ENCODE measurements around the gene SPATC1L. TPM values are rescaled to one million over a fixed set of nuclear protein-coding genes. Genes with fewer than 3 reads are reported as not detected.

Gene SPATC1L
- total RNA-seq, 2 donors from 2014 or later = 4.4 to 9.6 TPM

- no peak overlapping the region for H3K4me3 ChIP-seq
- no peaks in the 10 kb centered on the region for H3K9me3 ChIP-seq
- no peak overlapping the region for H3K27ac ChIP-seq
- 33 to 59% methylated on average over 1 to 22 of the region's 22 CpGs for WGBS, 2 donors
- intact Hi-C loops (cut with DNase I) = no loop called here
- H3K27me3 ChIP-seq = no peaks in the 10 kb centered on the region
- no peak for ATAC-seq
- H3K36me3 ChIP-seq (replicated peaks in 1 of 2; ENCODE audit: insufficient read depth in 1 of 2, low read depth in 2 of 2) = no peaks in the 10 kb centered on the region
- TF ChIP-seq CTCF (IDR thresholded peaks at IDR 0.05) (no peak), POLR2A (IDR thresholded peaks at IDR 0.05) (no peak)
- no peak for DNase-seq
- no peaks in the 10 kb centered on the region for H3K4me1 ChIP-seq
Measured at GRCh38 chr21:46130831-46131587, 53.2 kb downstream of the SPATC1L start.

DNA sequence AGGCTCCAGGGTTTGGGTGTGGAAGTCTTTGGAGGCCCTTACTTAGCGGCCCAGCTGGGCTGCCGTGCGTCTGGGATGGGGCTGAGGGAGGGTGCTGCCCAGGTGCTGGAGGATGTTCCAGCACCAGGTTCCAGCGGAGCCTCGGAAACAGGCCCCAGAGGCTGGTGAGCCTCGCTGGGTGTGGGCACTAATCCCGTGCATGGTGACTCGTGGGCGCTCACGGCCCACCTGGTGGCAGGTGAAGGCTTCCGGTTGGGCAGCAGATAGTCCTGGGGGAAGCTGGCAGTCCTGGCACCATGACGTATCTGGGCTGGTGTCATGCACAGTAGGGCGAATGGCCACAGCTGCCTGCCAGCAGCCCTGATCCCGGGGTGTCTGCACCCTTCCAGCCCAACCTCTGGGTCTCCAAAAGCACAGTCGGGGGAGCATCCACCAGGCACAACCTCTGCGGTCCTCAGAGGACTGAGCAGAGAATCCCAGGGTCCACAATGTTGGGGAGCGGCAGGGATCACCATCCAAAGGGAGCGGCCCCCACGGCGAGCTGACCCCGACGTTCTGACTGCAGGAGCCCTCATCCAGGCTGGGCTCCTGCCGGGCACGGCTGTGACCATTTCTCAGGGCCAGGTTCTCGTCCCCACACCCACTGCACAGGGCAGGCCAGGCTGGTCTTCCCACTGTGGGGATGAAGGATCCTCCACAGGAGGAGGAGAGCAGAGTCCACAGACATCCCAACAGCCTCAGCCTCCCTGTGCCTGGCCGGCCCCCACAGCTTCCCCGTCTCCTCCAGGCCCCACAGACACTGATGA, 54.2 kb downstream of the SPATC1L start:
- H3K9me3 ChIP-seq = no peaks in the 10 kb centered on the region
- no peaks in the 10 kb centered on the region for H3K4me1 ChIP-seq
- no peak overlapping the region for H3K4me3 ChIP-seq
- no peak overlapping the region for H3K27ac ChIP-seq
- no peaks in the 10 kb centered on the region for H3K27me3 ChIP-seq
- H3K36me3 ChIP-seq (replicated peaks in 1 of 2; ENCODE audit: insufficient read depth in 1 of 2, low read depth in 2 of 2) = no peaks in the 10 kb centered on the region
- no peak for TF ChIP-seq POLR2A (IDR thresholded peaks at IDR 0.05)
- TF ChIP-seq CTCF (IDR thresholded peaks at IDR 0.05) = no peak
- ATAC-seq (no peak), DNase-seq (no peak)
- WGBS, 2 donors = 65 to 83% methylated on average over 10 to 25 of the region's 27 CpGs
- intact Hi-C loops (cut with DNase I) = no loop called here

DNA sequence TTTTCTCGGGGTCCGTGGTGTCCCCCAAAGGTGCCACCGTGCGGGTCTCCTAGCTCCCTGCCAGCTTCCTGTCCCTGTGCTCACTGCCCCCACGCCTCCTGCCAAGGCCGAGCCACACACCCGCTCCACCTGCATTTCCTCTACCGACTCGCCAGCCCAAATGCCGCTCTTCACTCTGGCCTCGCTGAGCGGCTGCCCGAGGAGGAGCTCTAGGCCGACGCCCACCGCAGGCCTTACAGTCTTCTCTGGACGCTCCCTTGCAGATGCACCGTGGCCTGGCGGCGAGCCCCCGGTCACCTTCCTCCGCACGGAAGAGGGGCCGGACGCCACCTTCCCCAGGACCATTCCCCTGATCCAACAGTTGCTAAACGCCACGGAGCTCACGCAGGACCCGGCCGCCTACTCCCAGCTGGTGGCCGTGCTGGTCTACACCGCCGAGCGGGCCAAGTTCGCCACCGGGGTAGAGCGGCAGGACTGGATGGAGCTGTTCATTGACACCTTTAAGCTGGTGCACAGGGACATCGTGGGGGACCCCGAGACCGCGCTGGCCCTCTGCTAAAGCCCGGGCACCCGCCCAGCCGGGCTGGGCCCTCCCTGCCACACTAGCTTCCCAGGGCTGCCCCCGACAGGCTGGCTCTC, 55.2 kb downstream of the SPATC1L start:
- TF ChIP-seq POLR2A (IDR thresholded peaks at IDR 0.05) = no peak
- TF ChIP-seq CTCF (IDR thresholded peaks at IDR 0.05) = no peak
- intact Hi-C loops (cut with DNase I) = no loop called here
- Histone ChIP-seq H3K27ac (no peak overlapping the region), H3K27me3 (no peaks in the 10 kb centered on the region), H3K4me3 (no peak overlapping the region), H3K4me1 (no peaks in the 10 kb centered on the region), H3K9me3 (no peaks in the 10 kb centered on the region), H3K36me3 (replicated peaks in 1 of 2; ENCODE audit: insufficient read depth in 1 of 2, low read depth in 2 of 2) (no peaks in the 10 kb centered on the region)
- no peak for DNase-seq
- no peak for ATAC-seq
- WGBS, 2 donors = 70 to 83% methylated on average over 34 to 41 of the region's 45 CpGs

GRCh38 chr21:46128106-46128932, 55.9 kb downstream of the SPATC1L start:
- Histone ChIP-seq H3K4me3 (no peak overlapping the region), H3K27me3 (no peaks in the 10 kb centered on the region), H3K4me1 (no peaks in the 10 kb centered on the region), H3K9me3 (no peaks in the 10 kb centered on the region), H3K36me3 (replicated peaks in 1 of 2; ENCODE audit: insufficient read depth in 1 of 2, low read depth in 2 of 2) (no peaks in the 10 kb centered on the region), H3K27ac (no peak overlapping the region)
- intact Hi-C loops (cut with DNase I) = no loop called here
- 53 to 56% methylated on average over 16 to 23 of the region's 23 CpGs for WGBS, 2 donors
- DNase-seq (no peak), ATAC-seq (no peak)
- TF ChIP-seq CTCF (IDR thresholded peaks at IDR 0.05) = no peak
- no peak for TF ChIP-seq POLR2A (IDR thresholded peaks at IDR 0.05)
